Measurements from ENCODE around the gene ACSL5. TPM values are rescaled to one million over a fixed set of nuclear protein-coding genes. Genes with fewer than 3 reads are reported as not detected.

ACSL5 gene
- total RNA-seq, 4 donors from 2014 or later, result 91.6 to 315 (median 178) TPM

DNA sequence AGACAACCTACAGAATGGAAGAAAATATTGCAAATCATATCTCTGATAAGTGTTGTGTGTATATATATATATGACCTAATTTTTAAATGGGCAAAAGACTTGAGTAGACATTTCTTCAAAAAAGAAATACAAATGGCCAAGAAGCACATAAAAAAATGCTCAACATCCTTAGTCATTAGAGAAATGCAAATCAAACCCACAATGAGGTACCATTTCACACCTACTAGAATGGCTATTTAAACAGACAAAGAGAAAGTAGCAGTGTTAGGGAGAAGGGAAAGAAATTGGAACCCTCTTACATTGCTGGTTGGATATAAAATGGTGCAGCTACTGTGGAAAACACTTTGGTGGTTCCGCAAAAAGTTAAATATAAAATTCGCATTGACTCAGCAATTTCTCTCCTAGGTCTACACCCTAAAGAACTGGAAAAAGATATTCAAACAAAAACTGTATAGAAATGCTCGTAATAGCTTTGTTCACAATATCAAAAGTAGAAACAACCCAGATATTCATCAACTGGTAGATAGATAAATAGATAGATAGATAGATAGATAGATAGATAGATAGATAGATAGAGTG, 16.3 kb downstream of the ACSL5 start:
- Histone ChIP-seq H3K4me3 (no peak overlapping the region), H3K27me3 (no peaks in the 10 kb centered on the region), H3K36me3 (no peaks in the 10 kb centered on the region), H3K9me3 (no peaks in the 10 kb centered on the region), H3K27ac (peak overlapping the region; percentile 75 to 85 (median 76)), H3K4me1 (peaks cover 8 to 96% (median 59%) of the 10 kb centered on the region in 4 donors)
- WGBS, 2 donors (ENCODE audit: low coverage in 1 of 2), result 92 to 98% methylated on average over 3 of the region's 3 CpGs
- in situ Hi-C loops (cut with MboI; ENCODE audit: low pct_ligation_motif_present in 1 of 4, low pct_unique_long_range_greater_than_20kb in 1 of 4, low sequenced_read_pairs in 3 of 4) (no loop called here), intact Hi-C loops (cut with DNase I; ENCODE audit: low total_unique reads) (no loop called here)
- no peak for TF ChIP-seq POLR2AphosphoS5 (IDR thresholded peaks at IDR 0.05)
- TF ChIP-seq, protein P1, sequence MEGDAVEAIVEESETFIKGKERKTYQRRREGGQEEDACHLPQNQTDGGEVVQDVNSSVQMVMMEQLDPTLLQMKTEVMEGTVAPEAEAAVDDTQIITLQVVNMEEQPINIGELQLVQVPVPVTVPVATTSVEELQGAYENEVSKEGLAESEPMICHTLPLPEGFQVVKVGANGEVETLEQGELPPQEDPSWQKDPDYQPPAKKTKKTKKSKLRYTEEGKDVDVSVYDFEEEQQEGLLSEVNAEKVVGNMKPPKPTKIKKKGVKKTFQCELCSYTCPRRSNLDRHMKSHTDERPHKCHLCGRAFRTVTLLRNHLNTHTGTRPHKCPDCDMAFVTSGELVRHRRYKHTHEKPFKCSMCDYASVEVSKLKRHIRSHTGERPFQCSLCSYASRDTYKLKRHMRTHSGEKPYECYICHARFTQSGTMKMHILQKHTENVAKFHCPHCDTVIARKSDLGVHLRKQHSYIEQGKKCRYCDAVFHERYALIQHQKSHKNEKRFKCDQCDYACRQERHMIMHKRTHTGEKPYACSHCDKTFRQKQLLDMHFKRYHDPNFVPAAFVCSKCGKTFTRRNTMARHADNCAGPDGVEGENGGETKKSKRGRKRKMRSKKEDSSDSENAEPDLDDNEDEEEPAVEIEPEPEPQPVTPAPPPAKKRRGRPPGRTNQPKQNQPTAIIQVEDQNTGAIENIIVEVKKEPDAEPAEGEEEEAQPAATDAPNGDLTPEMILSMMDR (IDR thresholded peaks at IDR 0.05), result no peak
- TF ChIP-seq POLR2A (IDR thresholded peaks at IDR 0.05), result no peak
- TF ChIP-seq EP300 (IDR thresholded peaks at IDR 0.05; ENCODE audit: low read depth), result no peak
- DNase-seq, result no peak

DNA sequence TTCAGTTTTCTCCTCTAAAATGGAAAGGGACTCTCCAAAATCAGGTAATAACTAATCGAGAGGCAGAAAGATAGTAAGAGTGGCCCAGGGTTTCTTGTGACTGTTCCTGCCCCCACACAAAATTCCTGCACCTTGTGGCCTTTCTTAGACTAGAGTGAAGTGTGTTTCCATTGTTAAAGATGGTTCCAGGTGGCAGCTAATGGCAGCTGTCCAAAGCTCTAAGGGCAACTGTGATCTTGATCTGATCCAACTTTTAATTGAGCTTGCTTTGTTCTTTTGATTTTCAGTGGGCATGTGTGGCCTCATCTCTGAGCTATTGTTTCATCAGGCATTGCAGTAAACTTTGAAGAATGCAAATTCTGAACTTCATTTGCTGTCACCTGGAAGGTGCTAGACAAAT, 19.4 kb downstream of the ACSL5 start:
- Histone ChIP-seq H3K36me3 (peaks cover 0 to 13% (median 4%) of the 10 kb centered on the region in 4 donors), H3K4me1 (peaks cover 8 to 78% (median 51%) of the 10 kb centered on the region in 4 donors), H3K4me3 (no peak overlapping the region), H3K9me3 (no peaks in the 10 kb centered on the region), H3K27ac (peak overlapping the region; percentile 65 to 85 (median 76)), H3K27me3 (no peaks in the 10 kb centered on the region)
- peak; percentile 44 for DNase-seq
- WGBS, 2 donors (ENCODE audit: low coverage in 1 of 2), result 17 to 41% methylated on average over 1 of the region's 1 CpG
- in situ Hi-C loops (cut with MboI; ENCODE audit: low pct_ligation_motif_present in 1 of 4, low pct_unique_long_range_greater_than_20kb in 1 of 4, low sequenced_read_pairs in 3 of 4) (no loop called here), intact Hi-C loops (cut with DNase I; ENCODE audit: low total_unique reads) (no loop called here)
- TF ChIP-seq POLR2AphosphoS5 (IDR thresholded peaks at IDR 0.05), result no peak
- no peak for TF ChIP-seq EP300 (IDR thresholded peaks at IDR 0.05; ENCODE audit: low read depth)
- TF ChIP-seq, protein P1 (IDR thresholded peaks at IDR 0.05), result no peak
- TF ChIP-seq POLR2A (IDR thresholded peaks at IDR 0.05), result no peak

DNA sequence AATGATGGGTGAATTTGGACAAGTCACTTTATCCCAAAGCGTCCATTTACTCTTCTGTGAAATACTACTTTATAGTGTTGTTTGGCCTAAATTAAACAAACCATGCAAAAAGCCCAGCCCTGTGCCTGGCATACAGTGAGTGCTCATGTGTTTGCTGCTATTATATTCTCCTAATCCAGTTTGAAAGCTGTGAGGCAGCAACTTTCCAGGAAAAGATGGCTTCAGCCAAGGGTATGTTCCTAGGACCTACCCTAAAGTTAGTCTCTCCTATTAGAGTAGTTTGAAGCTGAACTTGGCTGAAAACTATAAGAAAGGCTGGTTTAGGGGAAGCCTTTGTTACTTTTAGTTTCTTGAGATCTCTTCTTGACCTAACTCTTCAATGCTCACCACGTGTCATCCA, 19.9 kb downstream of the ACSL5 start:
- peaks cover 8 to 73% (median 46%) of the 10 kb centered on the region in 4 donors for H3K4me1 ChIP-seq
- TF ChIP-seq EP300 (IDR thresholded peaks at IDR 0.05; ENCODE audit: low read depth), result no peak
- no peak for DNase-seq
- peak overlapping the region; percentile 65 to 85 (median 76) for H3K27ac ChIP-seq
- H3K36me3 ChIP-seq, result peaks cover 0 to 16% (median 4%) of the 10 kb centered on the region in 4 donors
- in situ Hi-C loops (cut with MboI; ENCODE audit: low pct_ligation_motif_present in 1 of 4, low pct_unique_long_range_greater_than_20kb in 1 of 4, low sequenced_read_pairs in 3 of 4) (no loop called here), intact Hi-C loops (cut with DNase I; ENCODE audit: low total_unique reads) (no loop called here)
- no peak overlapping the region for H3K4me3 ChIP-seq
- no peaks in the 10 kb centered on the region for H3K27me3 ChIP-seq
- H3K9me3 ChIP-seq, result no peaks in the 10 kb centered on the region
- WGBS, 2 donors (ENCODE audit: low coverage in 1 of 2), result 56% methylated on average over 1 to 2 of the region's 2 CpGs

GRCh38 chr10:112394475-112394875, 20.6 kb downstream of the ACSL5 start:
- Histone ChIP-seq H3K27ac (peak overlapping the region; percentile 65 to 85 (median 76)), H3K9me3 (no peaks in the 10 kb centered on the region), H3K4me3 (no peak overlapping the region), H3K4me1 (peaks cover 5 to 66% (median 43%) of the 10 kb centered on the region in 4 donors), H3K27me3 (no peaks in the 10 kb centered on the region), H3K36me3 (peaks cover 0 to 22% (median 6%) of the 10 kb centered on the region in 4 donors)
- intact Hi-C loops (cut with DNase I; ENCODE audit: low total_unique reads) (no loop called here), in situ Hi-C loops (cut with MboI; ENCODE audit: low pct_ligation_motif_present in 1 of 4, low pct_unique_long_range_greater_than_20kb in 1 of 4, low sequenced_read_pairs in 3 of 4) (no loop called here)
- peak; percentile 58 for DNase-seq
- 55 to 79% methylated on average over 4 to 5 of the region's 5 CpGs for WGBS, 2 donors (ENCODE audit: low coverage in 1 of 2)
- no peak for TF ChIP-seq EP300 (IDR thresholded peaks at IDR 0.05; ENCODE audit: low read depth)
- TF ChIP-seq, protein P1 (IDR thresholded peaks at IDR 0.05), result no peak
- TF ChIP-seq POLR2AphosphoS5 (IDR thresholded peaks at IDR 0.05), result peak in 1 of 3 donors; percentile 7
- TF ChIP-seq POLR2A (IDR thresholded peaks at IDR 0.05), result no peak

Data from transverse colon (tissue), 4 donors.